SK-N-SH (cell line): Measurements from ENCODE around the gene INTS3. TPM values are rescaled to one million over a fixed set of nuclear protein-coding genes. Genes with fewer than 3 reads are reported as not detected.

Experiments used
- CTCF ChIA-PET: fragments of 300-600, 350-600 bp; formaldehyde crosslinking; extraction: SDS; loops from one replicate; lab custom pipeline; 2021; lab: Yijun Ruan, JAX
- POLR2A ChIA-PET: fragments of 350-600 bp; sonication (Branson Sonifier 250); formaldehyde crosslinking; extraction: SDS; loops from one replicate; lab custom pipeline; 2020; ENCODE audit warnings: antibody characterized with exemption, inconsistent platforms; lab: Yijun Ruan, JAX
- DNase-seq: peaks from one replicate; pipeline ENCODE4 v3.0.0; 2012
- H2AFZ ChIP-seq: fragments of 200-600 bp; sonication (generic); 2 replicates; pipeline ENCODE4 v1.8.1; 2016; ENCODE audit warnings: antibody characterized with exemption, mild to moderate bottlenecking, low read depth
- H3F3A ChIP-seq: fragments of 200-600 bp; sonication (generic); replicated peaks from 2 replicates; pipeline ENCODE3; 2016; ENCODE audit warnings: antibody characterized with exemption, mild to moderate bottlenecking; ENCODE audit not compliant: insufficient read depth
- H3K27ac ChIP-seq, 2 experiments: fragments of 200-500 bp in 1 of 2; fragments of 200-600 bp in 1 of 2; sonication (Bioruptor generic) in 1 of 2; sonication (generic), shearing (Covaris generic) in 1 of 2; 2 replicates each; pipeline versions ENCODE4 v1.5.1 to v1.6.1; 2014 to 2016; ENCODE audit warnings: low read depth in 2 of 2, inconsistent platforms in 1 of 2, low read length in 1 of 2, mild to moderate bottlenecking in 1 of 2, mixed read lengths in 1 of 2
- H3K27me3 ChIP-seq: fragments of 200-600 bp; sonication (generic), shearing (Covaris generic); 2 replicates; pipeline ENCODE4 v1.6.1; 2016; ENCODE audit warnings: mixed run types; ENCODE audit not compliant: insufficient read depth
- H3K36me3 ChIP-seq, 2 experiments: fragments of 200-500 bp in 1 of 2; fragments of 200-600 bp in 1 of 2; sonication (Bioruptor generic) in 1 of 2; sonication (generic) in 1 of 2; replicated peaks in 1 of 2; 2 replicates each; pipeline versions ENCODE3 to v1.5.1; 2014 to 2016; ENCODE audit warnings: low read length in 1 of 2, mild to moderate bottlenecking in 1 of 2; ENCODE audit not compliant: insufficient read depth in 2 of 2, control insufficient read depth in 1 of 2
- H3K4me1 ChIP-seq, 2 experiments: fragments of 200-500 bp in 1 of 2; fragments of 200-600 bp in 1 of 2; sonication (Bioruptor generic) in 1 of 2; sonication (generic), shearing (Covaris generic) in 1 of 2; 2 replicates each; pipeline versions ENCODE4 v1.5.1 to v1.6.1; 2014 to 2016; ENCODE audit warnings: low read depth in 1 of 2, low read length in 1 of 2, mixed run types in 1 of 2; ENCODE audit not compliant: insufficient read depth in 2 of 2, control insufficient read depth in 1 of 2
- H3K4me2 ChIP-seq: fragments of 200-600 bp; sonication (generic), shearing (Covaris generic); 2 replicates; pipeline ENCODE4 v1.6.1; 2017; ENCODE audit warnings: mixed run types
- H3K4me3 ChIP-seq, 2 experiments: fragments of 200-500 bp in 1 of 2; fragments of 200-600 bp in 1 of 2; sonication (Bioruptor generic) in 1 of 2; sonication (generic), shearing (Covaris generic) in 1 of 2; 2 replicates each; pipeline versions ENCODE4 v1.5.1 to v1.8.1; 2014 to 2016; ENCODE audit warnings: low read depth in 2 of 2, inconsistent platforms in 1 of 2, low read length in 1 of 2, mild to moderate bottlenecking in 1 of 2, mixed read lengths in 1 of 2, moderate library complexity in 1 of 2
- H3K79me2 ChIP-seq: fragments of 200-600 bp; sonication (generic); 2 replicates; pipeline ENCODE4 v1.8.1; 2017; ENCODE audit warnings: mild to moderate bottlenecking; ENCODE audit not compliant: insufficient read depth
- H3K9ac ChIP-seq: fragments of 200-600 bp; sonication (generic); 2 replicates; pipeline ENCODE4 v1.6.1; 2017; ENCODE audit warnings: mixed run types
- H3K9me2 ChIP-seq: fragments of 200-600 bp; sonication (generic); 2 replicates; pipeline ENCODE4 v1.6.1; 2017; ENCODE audit warnings: mixed run types
- H3K9me3 ChIP-seq: fragments of 200-600 bp; sonication (generic); 2 replicates; pipeline ENCODE4 v1.6.1; 2017; ENCODE audit warnings: mixed run types, mild to moderate bottlenecking, moderate library complexity
- H4K20me1 ChIP-seq: fragments of 200-600 bp; sonication (generic); 2 replicates; pipeline ENCODE4 v1.6.1; 2017; ENCODE audit warnings: mild to moderate bottlenecking, mixed run types; ENCODE audit not compliant: insufficient read depth
- ELF1 ChIP-seq: IDR thresholded peaks from 2 replicates; pipeline ENCODE4 v1.4.0; 2012
- EP300 ChIP-seq, 2 experiments: IDR thresholded peaks; 2 replicates each; pipeline versions ENCODE4 v1.4.0 to v1.6.1; 2012; ENCODE audit warnings: borderline replicate concordance in 1 of 2, low read depth in 1 of 2, low read length in 1 of 2
- FOSL2 ChIP-seq: IDR thresholded peaks from 2 replicates; pipeline ENCODE4 v1.4.0; 2012; ENCODE audit warnings: low read depth, mild to moderate bottlenecking, moderate library complexity, borderline replicate concordance
- FOXM1 ChIP-seq: IDR thresholded peaks from 2 replicates; pipeline ENCODE4 v1.4.0; 2012; ENCODE audit warnings: low read depth, mild to moderate bottlenecking
- GABPA ChIP-seq: IDR thresholded peaks from 2 replicates; pipeline ENCODE4 v1.4.0; 2012; ENCODE audit warnings: low read depth, mild to moderate bottlenecking
- IRF3 ChIP-seq: fragments of 150-350 bp; IDR thresholded peaks from 2 replicates; pipeline ENCODE4 v1.6.1; 2016; ENCODE audit warnings: mild to moderate bottlenecking, low read depth, low read length
- JUND ChIP-seq: IDR thresholded peaks from 2 replicates; pipeline ENCODE4 v1.4.0; 2012
- MEF2A ChIP-seq: IDR thresholded peaks from 2 replicates; pipeline ENCODE4 v1.4.0; 2012; ENCODE audit warnings: low read depth, borderline replicate concordance
- MXI1 ChIP-seq: IDR thresholded peaks from 2 replicates; pipeline ENCODE4 v1.6.1; 2012; ENCODE audit warnings: mild to moderate bottlenecking, low read depth, low read length, improper control_type of control experiment
- NFIC ChIP-seq: IDR thresholded peaks from 2 replicates; pipeline ENCODE4 v1.4.0; 2012; ENCODE audit warnings: borderline replicate concordance
- NRF1 ChIP-seq: IDR thresholded peaks from 2 replicates; pipeline ENCODE4 v1.6.1; 2012; ENCODE audit warnings: low read depth, mild to moderate bottlenecking, low read length
- POLR2AphosphoS5 ChIP-seq: IDR thresholded peaks from 2 replicates; pipeline ENCODE4 v1.6.1; 2012; ENCODE audit warnings: low read depth, low read length
- RCOR1 ChIP-seq: fragments of 150-350 bp; IDR thresholded peaks from 2 replicates; pipeline ENCODE4 v1.6.1; 2017; ENCODE audit warnings: antibody characterized with exemption, low read length
- TAF1 ChIP-seq: IDR thresholded peaks from 2 replicates; pipeline ENCODE4 v1.6.1; 2012; ENCODE audit warnings: low read depth, mild to moderate bottlenecking, low read length, moderate library complexity, borderline replicate concordance
- TEAD4 ChIP-seq: IDR thresholded peaks from 2 replicates; pipeline ENCODE4 v1.4.0; 2012; ENCODE audit warnings: mild to moderate bottlenecking, borderline replicate concordance; ENCODE audit not compliant: insufficient read depth
- YY1 ChIP-seq: IDR thresholded peaks from 2 replicates; pipeline ENCODE4 v1.4.0; 2012; ENCODE audit warnings: low read depth, mild to moderate bottlenecking
- WGBS: methylation state at CpG from one replicate; pipeline ENCODE4 v1.1.6; 2017; ENCODE audit warnings: low lambda C conversion rate; 5-methylcytosine and 5-hydroxymethylcytosine counted together
- polyA plus RNA-seq, 3 experiments: library from polyadenylated mRNA; depleted of rRNA; stranded (reverse); fragments of >200 nt; gene quantifications; 2 replicates each; pipeline ENCODE4 v1.2.3, GENCODE V29; 2012
- TF ChIP-seq, protein P1 (sequence below): IDR thresholded peaks from 2 replicates; pipeline ENCODE4; 2012
- TF ChIP-seq, protein P2 (sequence below): IDR thresholded peaks from 2 replicates; pipeline ENCODE4 v1.4.0; 2012; ENCODE audit warnings: low read depth

The INTS3 gene
- polyA plus RNA-seq, 1 of the 3 experiments (the other 2 are of a cell fraction) = 64.3 TPM

GRCh38 chr1:153783233-153784190, 55.7 kb downstream of the INTS3 start:
- ChIA-PET CTCF (interaction anchor here (0.7 to 1.5 kb wide), 8 partner anchors 10 to 1994 kb away, joined by 3 to 5 read pairs (median 3); no protein-coding TSS in a partner anchor), POLR2A (interaction anchor here (0.6 to 1.3 kb wide), 9 partner anchors 8 to 208 kb away, joined by 3 to 18 read pairs (median 4); partner anchors contain the start of genes CREB3L4, JTB, RPS27 and SLC27A3)
- no peaks in the 10 kb centered on the region for H3K79me2 ChIP-seq
- no peaks in the 10 kb centered on the region for H4K20me1 ChIP-seq
- TF ChIP-seq, protein P1, sequence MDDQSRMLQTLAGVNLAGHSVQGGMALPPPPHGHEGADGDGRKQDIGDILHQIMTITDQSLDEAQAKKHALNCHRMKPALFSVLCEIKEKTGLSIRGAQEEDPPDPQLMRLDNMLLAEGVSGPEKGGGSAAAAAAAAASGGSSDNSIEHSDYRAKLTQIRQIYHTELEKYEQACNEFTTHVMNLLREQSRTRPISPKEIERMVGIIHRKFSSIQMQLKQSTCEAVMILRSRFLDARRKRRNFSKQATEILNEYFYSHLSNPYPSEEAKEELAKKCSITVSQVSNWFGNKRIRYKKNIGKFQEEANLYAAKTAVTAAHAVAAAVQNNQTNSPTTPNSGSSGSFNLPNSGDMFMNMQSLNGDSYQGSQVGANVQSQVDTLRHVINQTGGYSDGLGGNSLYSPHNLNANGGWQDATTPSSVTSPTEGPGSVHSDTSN = 0 out of 2 replicates have a peak, but pooled peaks have one; percentile 21
- TF ChIP-seq, protein P2, sequence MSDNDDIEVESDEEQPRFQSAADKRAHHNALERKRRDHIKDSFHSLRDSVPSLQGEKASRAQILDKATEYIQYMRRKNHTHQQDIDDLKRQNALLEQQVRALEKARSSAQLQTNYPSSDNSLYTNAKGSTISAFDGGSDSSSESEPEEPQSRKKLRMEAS = peak; percentile 84; the same call in 1 of the 2 replicates
- TF ChIP-seq MEF2A = peak; percentile 0; the same call in 1 of the 2 replicates
- peak; percentile 58 for TF ChIP-seq GABPA
- peak; percentile 70 for TF ChIP-seq MXI1
- peak; percentile 53; the same call in 1 of the 2 replicates for TF ChIP-seq ELF1
- 0 out of 2 replicates have a peak, but pooled peaks have one; percentile 29 for TF ChIP-seq FOXM1
- TF ChIP-seq RCOR1 = no peak
- 0 out of 2 replicates have a peak, but pooled peaks have one; percentile 22 for TF ChIP-seq TEAD4
- no peak for TF ChIP-seq IRF3
- TF ChIP-seq NFIC = 0 out of 2 replicates have a peak, but pooled peaks have one; percentile 25
- peak; percentile 64; the same call in 1 of the 2 replicates for TF ChIP-seq YY1
- peak in 1 of 2 experiments; percentile 31; a peak in 1 of 4 replicates for TF ChIP-seq EP300 (IDR thresholded peaks at IDR 0.05; ENCODE audit: borderline replicate concordance in 1 of 2, low read depth in 1 of 2, low read length in 1 of 2)
- TF ChIP-seq FOSL2 = no peak
- peak; percentile 95 for TF ChIP-seq POLR2AphosphoS5
- peak; percentile 83 for TF ChIP-seq NRF1
- TF ChIP-seq TAF1 = peak; percentile 53
- no peak for TF ChIP-seq JUND
- H3K4me2 ChIP-seq = peak overlapping the region; percentile 80
- H3K9me3 ChIP-seq = no peaks in the 10 kb centered on the region
- peak overlapping the region; percentile 61 to 75 for H3K4me3 ChIP-seq
- peak overlapping the region; percentile 86 for H3K9ac ChIP-seq
- 2% methylated on average over 36 of the region's 61 CpGs for WGBS
- H2AFZ ChIP-seq = peak overlapping the region; percentile 88
- H3K4me1 ChIP-seq = peaks cover 4% of the 10 kb centered on the region in 2 experiments; a peak in 2 of 4 replicates
- DNase-seq = peak; percentile 99
- peaks cover 4% of the 10 kb centered on the region for H3F3A ChIP-seq
- peak overlapping the region; percentile 85 to 94 for H3K27ac ChIP-seq
- no peaks in the 10 kb centered on the region for H3K27me3 ChIP-seq
- no peaks in the 10 kb centered on the region for H3K36me3 ChIP-seq
- H3K9me2 ChIP-seq = no peaks in the 10 kb centered on the region
